Caki2 (cell line): Measurements from ENCODE around the gene MSI2. TPM values are rescaled to one million over a fixed set of nuclear protein-coding genes. Genes with fewer than 3 reads are reported as not detected.

Source experiments
- DNase-seq: peaks from one replicate; pipeline ENCODE4 v3.0.0-alpha.2; 2015; ENCODE audit warnings: low read depth
- in situ Hi-C: cut with HindIII; loops from 2 replicates; pipeline ENCODE4 v1.10.0; 2016; ENCODE audit warnings: low sequenced_read_pairs, low pct_unique_long_range_greater_than_20kb, mixed read lengths
- total RNA-seq: library from RNA; depleted of rRNA; stranded (reverse); fragments of >200 nt; shearing (Covaris generic); gene quantifications from 2 replicates; pipeline ENCODE4 v1.2.3, GENCODE V29; 2014; ENCODE audit warnings: low replicate concordance

The MSI2 gene
- total RNA-seq, 1 experiment from 2014 or later, result 67.1 TPM

- DNase-seq, result no peak
- in situ Hi-C loops, result no loop called here
These were observed 7.9 kb downstream of the MSI2 start for GRCh38 chr17:57264250-57264649.

GRCh38 chr17:57264776-57265175, 8.5 kb downstream of the MSI2 start:
- in situ Hi-C loops, result no loop called here
- no peak for DNase-seq

- in situ Hi-C loops, result no loop called here
- no peak for DNase-seq
These were observed 10.6 kb downstream of the MSI2 start for GRCh38 chr17:57266902-57267311.

GRCh38 chr17:57268181-57268580, 11.9 kb downstream of the MSI2 start:
- in situ Hi-C loops, result no loop called here
- DNase-seq, result no peak

- in situ Hi-C loops, result no loop called here
These were observed 12.7 kb downstream of the MSI2 start for GRCh38 chr17:57269052-57269451.

GRCh38 chr17:57269598-57270255, 13.4 kb downstream of the MSI2 start:
- DNase-seq, result no peak
- in situ Hi-C loops, result no loop called here

More at GRCh38 chr17:57269052-57269451, 12.7 kb downstream of the MSI2 start:
- DNase-seq, result no peak

GRCh38 chr17:57270801-57271245, 14.5 kb downstream of the MSI2 start:
- no peak for DNase-seq
- in situ Hi-C loops, result no loop called here

- in situ Hi-C loops, result no loop called here
- DNase-seq, result no peak
These were observed 15.5 kb downstream of the MSI2 start for GRCh38 chr17:57271821-57272220.

GRCh38 chr17:57273490-57273889, 17.2 kb downstream of the MSI2 start:
- no peak for DNase-seq
- in situ Hi-C loops, result no loop called here

GRCh38 chr17:57274162-57274561, 17.8 kb downstream of the MSI2 start:
- in situ Hi-C loops, result no loop called here
- DNase-seq, result no peak

GRCh38 chr17:57275071-57275764, 18.9 kb downstream of the MSI2 start:
- no peak for DNase-seq
- in situ Hi-C loops, result no loop called here

- in situ Hi-C loops, result no loop called here
- no peak for DNase-seq
These were observed 20.3 kb downstream of the MSI2 start for GRCh38 chr17:57276621-57277020.

- in situ Hi-C loops, result no loop called here
- no peak for DNase-seq
These were observed 21.7 kb downstream of the MSI2 start for GRCh38 chr17:57277923-57278604.

GRCh38 chr17:57278740-57279387, 22.5 kb downstream of the MSI2 start:
- no peak for DNase-seq
- in situ Hi-C loops, result no loop called here

GRCh38 chr17:57279432-57279831, 23.1 kb downstream of the MSI2 start:
- DNase-seq, result no peak
- in situ Hi-C loops, result no loop called here

- in situ Hi-C loops, result no loop called here
- DNase-seq, result no peak
These were observed 25.6 kb downstream of the MSI2 start for GRCh38 chr17:57281887-57282286.

GRCh38 chr17:57282296-57282695, 26.0 kb downstream of the MSI2 start:
- in situ Hi-C loops, result no loop called here
- DNase-seq, result no peak

- in situ Hi-C loops, result no loop called here
- no peak for DNase-seq
These were observed 27.1 kb downstream of the MSI2 start for GRCh38 chr17:57283203-57283971.
